Left ventricle myocardium superior (tissue), 1 donor: Measurements from ENCODE around the gene SNX32. TPM values are rescaled to one million over a fixed set of nuclear protein-coding genes. Genes with fewer than 3 reads are reported as not detected.
A peak's percentile ranks its signal among the peaks of the same experiment; 100 is the strongest.

Experiments
- ATAC-seq: fragments of 200-7000 bp; cut with Tn5 transposase; one replicate; pipeline ENCODE4 v1.9.1; 2020; ENCODE audit warnings: mild to moderate bottlenecking, moderate library complexity
- DNase-seq: peaks from one replicate; pipeline ENCODE4 v3.0.0-alpha.2; 2020
- intact Hi-C: fragments of 100-400 bp; cut with micrococcal nuclease; formaldehyde crosslinking; loops from one replicate; pipeline ENCODE4 v1.11.0; 2022
- long read RNA-seq: library from polyadenylated mRNA; unstranded; transcript quantifications from one replicate; pipeline ENCODE4 v2.0.0, GENCODE V29; 2021
- total RNA-seq: library from RNA; stranded (reverse); fragmentation: NEBNext Ultra II Directional; extraction: Animal tissue kit (Norgen Biotek cat#: 25700); gene quantifications from one replicate; pipeline ENCODE4 v1.2.1, GENCODE V29; 2021
- donor health status: DM: no; HTN: yes; CAD: no; lungs with severe emphysema.

SNX32 gene
- not detected for total RNA-seq
- long read RNA-seq: 0 reads

DNA sequence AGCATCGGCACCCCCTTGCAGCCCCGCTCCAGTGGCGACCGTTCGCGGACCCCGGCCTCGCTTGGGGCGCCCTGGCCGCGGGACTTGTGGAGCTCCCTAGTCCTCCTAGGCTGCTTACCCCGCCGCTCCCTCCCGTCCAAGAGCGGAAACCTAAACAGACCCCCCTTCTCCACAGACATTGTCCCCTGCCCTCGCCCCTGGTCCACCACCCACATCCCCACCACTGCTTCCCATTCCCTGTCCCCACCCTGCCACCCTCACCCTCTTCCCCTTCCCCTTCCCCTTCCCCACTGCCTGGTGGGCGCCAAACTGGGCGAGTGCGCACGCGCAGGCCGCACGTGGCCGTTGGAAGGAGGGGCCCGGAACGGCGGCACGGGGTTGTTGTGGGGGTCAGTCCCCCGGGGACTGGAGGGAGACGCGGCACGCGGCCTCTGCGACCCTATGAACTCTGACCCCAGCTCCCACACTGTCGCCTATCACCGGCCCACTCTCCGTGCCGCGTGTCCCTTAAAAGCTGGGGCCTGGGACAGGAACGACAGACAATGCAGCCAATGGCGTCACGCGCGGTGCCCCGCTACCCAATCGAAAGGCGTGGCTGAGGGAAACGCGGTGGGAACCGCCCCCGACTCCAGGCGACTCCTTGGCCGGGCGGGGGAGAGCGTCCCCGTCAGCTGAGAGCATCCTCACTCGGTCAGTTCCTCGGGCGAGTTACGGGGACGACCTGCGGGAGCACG is at the start of gene SNX32:
Gene SNX32, plus strand, starts transcription at position 667 of the 734 bp plus-strand sequence. CDS start 103 bp downstream, outside the sequence.
- intact Hi-C loops: no loop called here
- peak; percentile 100 for ATAC-seq

DNA sequence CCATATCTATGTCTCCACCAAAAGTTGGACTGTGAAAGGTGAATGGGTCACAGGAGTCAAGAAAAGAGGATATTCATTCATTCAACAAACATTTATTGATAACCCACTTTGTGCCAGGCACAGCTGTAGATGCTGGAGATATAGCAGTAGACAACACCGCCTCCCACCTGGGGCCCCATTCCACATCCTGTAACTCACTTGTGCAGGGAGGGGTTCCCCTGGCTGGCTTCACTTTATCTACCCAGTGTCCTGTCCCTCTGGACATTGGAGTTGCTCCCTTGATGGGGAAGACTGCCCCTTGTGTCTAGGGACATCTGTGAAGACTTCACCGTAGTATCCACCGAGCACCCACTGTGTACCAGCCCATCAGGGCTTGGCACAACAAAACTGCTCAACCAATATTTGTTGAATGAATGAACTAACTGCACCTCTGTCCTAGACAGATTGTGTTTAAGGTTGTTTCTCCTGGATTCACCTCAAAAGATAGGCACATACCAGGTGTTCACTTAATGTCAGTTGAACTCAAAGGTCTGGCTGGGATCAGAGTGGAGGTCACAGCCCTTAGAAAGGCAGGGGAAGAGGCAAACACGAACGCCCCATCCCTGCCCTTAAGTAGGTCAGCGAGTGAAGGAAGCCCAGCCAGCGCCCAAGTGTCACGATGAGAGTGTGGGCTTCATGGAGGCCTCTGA is 48.3 kb upstream of the SNX32 start:
- no peak for DNase-seq
- intact Hi-C loops: no loop called here
- no peak for ATAC-seq

More for the DNA sequence above, at the start of gene SNX32:
- peak; percentile 97 for DNase-seq

DNA sequence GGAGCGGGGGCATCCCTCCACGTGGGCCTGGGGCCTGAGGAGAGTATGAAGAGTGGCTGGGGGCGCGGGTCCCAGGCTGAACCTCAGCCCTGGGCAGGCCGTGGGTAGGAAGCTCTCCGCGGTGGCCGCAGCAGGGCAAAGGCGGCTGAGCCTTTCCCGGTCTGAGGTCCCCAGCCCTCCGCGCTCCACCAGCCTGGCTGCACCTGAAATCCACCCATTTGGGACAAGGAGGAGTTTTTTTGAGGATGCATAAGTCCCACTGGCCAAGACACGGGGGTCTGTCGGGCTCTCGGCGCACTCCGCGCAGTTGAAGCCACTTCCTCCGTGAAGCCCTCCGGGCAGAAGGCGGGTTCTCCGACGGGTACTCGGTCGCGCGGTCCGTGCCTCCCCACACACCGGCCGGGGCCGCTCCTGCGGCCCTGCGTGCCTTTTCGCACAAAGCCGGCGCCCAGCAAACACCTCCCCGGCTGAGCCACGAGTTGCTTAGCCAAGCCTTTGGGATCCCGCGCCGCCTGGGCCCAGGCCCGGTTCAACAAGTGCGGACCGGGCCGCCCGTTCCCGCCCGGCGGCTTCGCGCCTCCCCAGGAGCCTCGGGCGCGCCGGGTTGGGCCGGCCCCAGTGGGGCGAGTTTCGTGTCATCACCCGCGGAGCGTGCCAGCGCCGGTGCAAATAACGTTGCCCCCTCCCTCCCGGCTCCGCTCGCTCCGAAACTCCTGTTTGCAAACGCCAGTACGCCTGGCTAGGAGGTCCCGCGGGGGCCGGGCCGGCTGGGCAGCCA is 47.6 kb upstream of the SNX32 start:
- intact Hi-C loops: no loop called here
- ATAC-seq: no peak
- no peak for DNase-seq

DNA sequence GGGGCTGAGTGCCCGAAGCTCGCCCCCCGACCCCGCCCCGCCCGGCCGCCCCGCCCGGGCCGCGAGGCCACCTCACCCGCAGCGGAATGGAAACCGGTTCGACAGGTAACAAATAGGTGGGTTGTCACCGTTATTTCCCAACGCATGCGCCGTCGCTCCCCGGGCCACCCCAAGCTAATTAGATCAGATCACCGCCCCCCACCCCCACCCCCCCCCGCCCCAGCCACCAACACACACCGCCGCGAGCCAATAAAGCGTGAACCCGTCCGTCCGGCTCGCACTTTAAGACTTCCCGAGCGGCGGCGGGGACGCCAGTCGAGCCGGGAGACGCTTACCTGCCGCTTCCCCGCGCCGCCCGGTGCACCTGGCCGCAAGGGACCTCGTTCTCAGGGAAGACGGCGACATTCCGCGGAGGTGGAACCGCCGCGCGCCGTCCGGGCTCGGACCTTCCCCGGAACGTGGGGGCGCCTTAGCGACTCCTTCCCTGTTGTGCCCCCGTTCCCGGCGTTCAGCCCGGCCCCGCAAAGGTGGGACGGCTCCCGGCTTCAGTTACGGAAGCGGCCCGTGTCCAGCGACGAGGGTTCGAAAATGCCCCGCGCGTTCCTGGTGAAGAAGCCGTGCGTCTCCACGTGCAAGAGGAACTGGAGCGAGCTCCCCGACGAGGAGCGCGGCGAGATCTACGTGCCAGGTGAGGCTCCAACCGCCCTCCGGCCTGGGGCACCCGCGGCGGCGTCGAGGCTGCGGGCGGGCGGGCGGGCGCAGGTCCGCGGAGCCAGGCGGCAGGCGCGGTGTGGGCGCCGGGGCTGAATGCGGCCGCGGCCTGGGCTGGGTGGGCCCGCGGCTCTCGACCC is 46.8 kb upstream of the SNX32 start, which contains the start of gene OVOL1:
Gene OVOL1, plus strand, starts transcription at position 278 of the 851 bp plus-strand sequence. Its CDS starts 311 bp downstream, at position 589.
- DNase-seq: no peak
- no peak for ATAC-seq
- intact Hi-C loops: no loop called here

DNA sequence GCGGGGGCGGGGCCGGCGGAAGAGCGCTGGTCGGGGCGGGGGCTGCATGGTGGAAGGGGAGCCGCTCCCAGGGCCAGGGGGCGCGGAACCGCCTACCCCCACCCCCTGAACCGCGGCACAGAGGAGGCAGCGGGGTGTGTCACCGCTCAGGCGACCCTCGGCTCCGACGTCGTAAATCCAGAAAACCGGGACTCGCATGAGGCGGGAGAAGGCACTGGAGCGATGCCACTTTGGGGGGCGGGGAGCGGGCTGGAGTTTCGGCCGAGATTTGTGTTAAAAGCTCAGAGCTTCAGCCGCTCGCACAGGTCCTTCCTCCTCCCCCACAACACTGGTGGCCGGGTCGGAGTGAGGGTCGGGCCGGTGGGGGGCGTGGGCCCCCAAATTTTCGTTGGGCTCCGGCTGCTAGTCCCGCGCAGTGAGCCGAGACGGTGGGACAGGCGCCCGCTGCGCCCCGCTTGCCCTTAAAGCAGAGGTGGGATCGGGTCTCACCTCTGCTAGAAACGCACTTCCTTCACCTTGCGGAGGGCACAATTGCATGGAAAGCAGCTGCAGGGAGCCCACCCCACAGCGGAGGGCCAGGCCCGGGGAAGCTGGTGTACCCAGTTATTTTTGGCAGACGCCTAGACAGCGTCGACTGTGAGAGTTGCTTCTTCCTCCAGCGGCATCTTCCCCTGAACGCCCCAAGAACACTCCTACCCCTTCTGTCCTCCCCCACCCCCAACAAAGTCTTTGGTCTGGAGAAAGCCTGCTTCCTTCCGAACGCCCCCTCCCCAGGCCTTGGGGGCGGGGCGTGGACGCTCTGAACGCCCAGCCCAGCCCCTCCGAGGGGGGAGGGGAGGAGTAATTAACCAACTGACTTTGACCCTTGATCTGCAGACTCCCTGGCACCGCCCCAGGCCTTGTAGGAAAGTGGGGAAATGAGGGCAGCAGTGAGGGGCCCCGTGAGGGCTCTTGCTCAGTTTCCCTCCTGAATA is 45.8 kb upstream of the SNX32 start:
- ATAC-seq: no peak
- intact Hi-C loops: no loop called here
- no peak for DNase-seq

DNA sequence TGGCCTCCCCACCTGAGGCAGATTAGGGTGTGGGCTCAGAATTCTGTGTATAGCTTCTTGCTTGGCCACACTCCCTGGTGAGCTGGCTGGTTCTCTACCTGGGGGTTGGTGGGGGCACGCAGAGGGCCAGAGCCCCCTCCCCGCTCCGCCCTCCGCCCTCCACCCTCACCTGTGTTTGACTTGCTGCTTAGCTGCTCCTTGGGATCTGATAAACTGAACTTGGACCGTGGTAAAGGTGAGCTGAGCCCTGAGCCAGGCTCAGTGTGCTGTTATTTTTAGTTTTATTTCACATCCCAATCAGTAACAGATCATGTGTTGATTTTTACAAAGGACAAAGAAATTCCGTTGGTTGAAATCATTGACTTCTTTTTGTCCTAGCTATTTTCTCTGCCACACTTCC is 44.9 kb upstream of the SNX32 start:
- DNase-seq: no peak
- ATAC-seq: no peak
- intact Hi-C loops: no loop called here

DNA sequence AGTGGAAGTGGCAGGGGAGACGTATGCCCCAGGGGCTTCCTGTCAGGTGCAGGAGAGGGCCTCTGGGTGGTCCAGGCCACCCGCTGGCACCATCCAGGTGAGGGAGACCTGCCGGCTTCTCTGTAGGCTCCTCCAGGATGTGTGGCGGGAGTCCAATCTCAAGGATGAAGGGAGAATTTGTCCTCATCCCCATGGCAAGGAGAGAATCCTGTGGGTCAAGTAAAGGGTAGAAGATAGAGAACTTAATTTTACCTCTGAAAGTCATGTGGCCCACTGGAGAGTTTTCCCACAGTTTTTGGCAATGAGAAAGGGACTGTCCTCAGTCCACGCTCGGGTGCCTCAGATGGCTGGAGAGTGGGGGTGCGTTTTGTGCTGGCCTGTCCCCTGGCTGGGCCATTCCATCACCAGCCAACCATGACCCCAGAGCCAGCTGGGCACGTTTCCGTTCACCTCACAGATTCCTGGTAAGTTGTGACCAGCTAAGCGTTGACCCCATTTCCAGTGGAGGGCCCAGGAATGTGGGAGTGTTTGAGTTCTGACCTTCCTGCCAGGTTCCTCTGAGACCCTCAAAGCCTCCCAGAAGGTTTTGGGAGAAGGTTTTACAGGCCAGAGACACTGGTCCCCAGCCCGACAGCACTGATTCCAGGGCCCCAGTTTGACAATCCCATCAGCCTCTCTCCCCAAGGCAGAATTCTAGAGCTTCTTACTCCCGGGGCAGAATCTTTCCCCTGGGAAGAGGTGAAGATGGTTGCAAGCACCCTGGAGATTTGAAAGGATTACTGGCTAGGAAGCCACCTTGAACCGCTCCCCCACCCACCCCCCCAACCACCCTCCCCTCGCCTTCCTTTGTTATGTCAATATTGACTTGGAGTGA is 44.3 kb upstream of the SNX32 start:
- intact Hi-C loops: no loop called here
- no peak for ATAC-seq
- no peak for DNase-seq

DNA sequence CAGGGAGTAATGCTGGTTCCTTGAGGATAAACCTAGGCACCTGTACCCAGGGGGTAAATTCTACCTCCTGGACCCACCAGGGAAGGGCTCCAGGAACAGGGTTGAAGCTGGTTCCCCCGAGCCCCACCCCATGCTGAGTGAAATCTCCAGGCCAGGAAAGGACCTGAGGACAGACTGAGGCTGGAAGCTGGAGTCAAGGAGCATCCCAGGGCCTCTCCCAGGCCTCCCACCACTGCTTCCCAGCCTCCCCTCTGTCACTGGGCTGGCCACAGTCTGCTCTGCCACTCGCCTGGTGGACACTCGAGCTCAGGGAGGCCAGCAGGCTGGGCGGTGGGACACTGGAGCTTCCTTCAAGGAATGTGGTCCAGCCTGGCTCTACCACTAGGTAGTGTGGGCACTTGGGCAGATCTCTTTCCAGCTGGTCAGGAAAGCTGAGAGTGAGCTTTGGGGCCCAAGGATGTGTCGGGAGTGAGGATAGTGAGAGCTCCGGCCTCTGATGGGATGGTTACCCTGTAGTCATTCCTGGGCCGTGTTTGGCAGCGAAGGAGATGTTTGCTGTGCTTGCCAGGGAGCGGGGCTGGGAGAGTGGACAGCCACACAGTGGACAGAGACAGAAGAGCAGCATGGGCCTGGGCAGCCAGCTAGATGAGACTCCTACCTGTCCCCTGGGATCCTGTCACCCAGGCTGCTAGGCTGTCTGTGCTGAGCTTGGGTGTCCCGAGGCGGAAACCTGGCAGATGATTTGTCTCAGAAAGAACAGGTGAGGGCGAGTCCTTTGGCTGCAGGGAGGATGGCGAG is 43.5 kb upstream of the SNX32 start:
- intact Hi-C loops: no loop called here
- ATAC-seq: no peak
- DNase-seq: no peak

DNA sequence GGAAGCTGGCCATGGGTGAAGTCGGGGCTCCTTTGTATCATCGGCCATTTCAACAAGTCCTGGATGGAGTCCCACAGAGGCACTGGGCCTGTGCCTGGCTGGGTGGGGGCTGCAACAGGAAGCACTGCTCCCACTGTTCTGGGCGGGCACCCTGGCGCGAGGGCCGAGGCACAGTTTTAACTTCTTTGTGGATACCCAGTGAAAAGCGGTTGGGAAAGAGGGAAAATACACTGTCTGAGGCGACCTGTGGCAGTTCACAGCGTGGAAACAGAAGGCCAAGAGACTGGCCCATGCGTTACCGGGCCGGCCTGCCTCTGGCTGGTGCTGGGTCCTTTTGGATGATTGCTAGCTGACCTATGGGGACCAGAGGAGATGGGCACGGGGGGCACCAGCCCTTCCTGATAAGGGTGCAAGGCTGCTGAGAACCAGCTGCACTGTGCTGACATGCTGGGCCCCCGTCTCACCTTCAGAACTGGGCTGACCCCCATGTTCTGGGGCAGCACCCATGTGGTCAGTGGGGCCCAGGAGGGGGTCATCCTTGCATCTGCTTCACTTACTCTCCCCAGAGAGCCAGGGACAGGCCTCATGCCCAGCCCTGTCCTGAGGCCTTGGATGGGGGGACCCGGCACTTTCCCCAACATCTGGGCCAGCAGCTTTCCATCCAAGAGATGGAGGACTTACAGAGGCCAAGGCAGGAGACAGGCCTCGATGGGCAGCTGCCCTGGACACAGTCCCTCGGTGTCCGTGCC is 42.7 kb upstream of the SNX32 start:
- no peak for DNase-seq
- intact Hi-C loops: no loop called here

DNA sequence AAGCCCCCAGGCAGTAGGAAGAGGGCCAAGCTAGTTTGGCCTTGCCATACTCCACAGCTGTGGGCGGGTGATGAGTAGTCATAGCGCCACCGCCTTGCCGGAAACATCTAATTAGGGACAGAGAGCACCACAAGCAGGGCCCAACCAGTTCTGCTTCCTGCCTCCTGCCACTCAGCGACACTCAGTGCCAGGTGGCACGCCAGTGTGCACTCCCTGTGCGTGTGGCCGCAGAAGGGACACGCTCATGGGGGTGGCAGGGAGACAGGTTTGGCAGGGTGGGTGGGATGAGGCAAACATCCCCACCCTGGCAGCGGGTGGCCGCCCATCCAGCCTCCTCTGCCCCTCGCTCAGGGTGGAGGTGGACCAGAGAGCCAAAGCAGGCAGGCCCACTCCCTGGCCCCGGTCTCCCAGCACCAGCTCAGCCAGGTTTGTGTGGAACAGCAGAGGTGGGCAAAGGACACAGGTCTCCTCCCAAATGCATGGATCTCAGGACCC is 42.0 kb upstream of the SNX32 start:
- intact Hi-C loops: no loop called here
- DNase-seq (no peak), ATAC-seq (no peak)

More for the DNA sequence above, 42.7 kb upstream of the SNX32 start:
- ATAC-seq: no peak

DNA sequence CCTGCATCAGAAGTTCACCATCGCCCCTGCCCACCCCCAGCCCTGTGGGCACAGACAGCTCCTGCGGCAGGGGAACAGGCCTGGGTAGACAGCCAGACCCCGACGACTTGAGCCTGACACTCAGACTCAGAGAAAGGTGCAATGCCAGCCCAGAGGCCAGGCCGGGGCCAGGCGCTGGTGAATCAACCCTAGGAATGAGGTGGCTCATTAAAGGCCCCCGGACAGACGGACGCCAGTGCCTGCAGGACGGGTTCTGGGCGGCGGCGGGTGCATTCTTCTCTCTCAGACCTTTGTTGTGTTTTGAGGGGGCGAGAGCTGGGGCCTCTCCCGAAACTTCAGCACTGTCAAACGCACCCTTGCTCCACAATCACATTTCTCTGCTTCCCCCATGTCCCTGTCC is 41.3 kb upstream of the SNX32 start:
- no peak for ATAC-seq
- intact Hi-C loops: no loop called here
- DNase-seq: no peak

DNA sequence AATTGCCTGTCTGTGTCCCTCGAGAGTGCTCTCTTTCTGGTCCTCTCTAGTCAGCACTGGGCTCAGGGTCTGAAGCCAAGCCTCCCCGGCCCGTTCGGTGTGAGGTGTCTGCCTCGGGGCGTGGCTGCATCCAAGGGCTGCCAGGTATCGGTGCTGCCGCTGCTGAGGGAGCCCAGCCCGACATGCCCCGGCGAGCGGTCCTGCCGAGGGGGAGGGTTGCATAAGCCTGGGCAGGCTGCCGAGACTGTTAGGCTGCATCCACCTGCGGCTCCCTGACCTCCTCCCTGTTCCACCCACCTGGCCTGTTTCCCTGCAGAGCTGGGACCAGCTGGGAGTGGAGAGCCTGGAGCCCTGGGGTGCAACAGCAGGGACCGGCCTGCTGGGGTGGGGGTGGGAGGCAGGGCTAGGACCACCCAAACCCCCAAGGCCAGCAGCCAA is 40.6 kb upstream of the SNX32 start:
- ATAC-seq (no peak), DNase-seq (no peak)
- intact Hi-C loops: no loop called here

DNA sequence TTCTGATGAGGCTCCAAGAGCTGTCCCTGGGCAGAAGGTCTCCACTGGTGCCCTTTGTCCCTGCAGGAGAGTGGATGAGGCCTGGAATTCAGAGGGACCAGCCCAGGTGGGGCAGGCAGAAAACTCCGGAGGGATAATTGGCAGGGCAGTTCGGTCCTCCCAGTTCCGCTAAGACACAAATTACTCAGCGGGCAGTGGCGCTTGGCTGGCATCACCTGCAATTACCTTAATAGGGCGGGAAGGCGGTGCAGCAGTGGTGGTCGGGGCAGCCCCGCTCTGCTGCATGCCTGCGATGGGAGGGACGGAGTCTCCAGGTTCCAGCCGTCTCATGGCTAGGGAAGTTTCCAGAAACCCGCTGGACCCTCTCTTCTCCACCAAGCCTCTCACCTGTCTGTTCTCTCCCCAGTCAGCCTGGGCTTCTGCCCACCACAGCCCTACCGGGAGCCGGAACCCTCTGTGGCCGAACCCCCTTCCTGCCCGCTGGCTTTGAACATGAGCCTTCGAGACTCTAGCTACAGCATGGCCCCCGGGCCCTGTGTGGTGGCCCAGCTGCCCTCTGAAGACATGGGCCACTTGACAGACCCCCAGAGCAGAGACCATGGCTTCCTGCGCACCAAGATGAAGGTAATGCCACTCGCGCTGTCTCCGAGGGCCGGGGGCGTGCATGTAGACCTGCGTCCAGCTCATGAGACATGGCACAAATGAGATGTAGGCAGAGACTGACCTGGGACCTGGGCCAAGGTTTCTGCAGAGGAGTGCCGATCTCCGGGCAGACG is 40.0 kb upstream of the SNX32 start:
- DNase-seq (no peak), ATAC-seq (no peak)
- intact Hi-C loops: no loop called here
